Natural killer cell (primary cell): ENCODE data around the gene H6PD. TPM values are rescaled to one million over a fixed set of nuclear protein-coding genes. Genes with fewer than 3 reads are reported as not detected.

Source experiments
- ATAC-seq, 3 donors: fragments of 150-1000 bp in 2 of 3; fragments of 200-7000 bp in 1 of 3; cut with Tn5 transposase; 1 replicate in 1 of 3; 2 replicates in 2 of 3; pipeline ENCODE4 v1.10.0; 2021; ENCODE audit warnings: mild to moderate bottlenecking in 2 of 3, moderate library complexity in 2 of 3
- DNase-seq, 2 donors: peaks; one replicate each; pipeline versions ENCODE4 v3.0.0 to v3.0.0-alpha.2; 2013 to 2021; ENCODE audit warnings: mixed read lengths in 1 of 2
- H3K27ac ChIP-seq: one replicate; pipeline ENCODE4 v1.5.1; 2013; ENCODE audit warnings: mild to moderate bottlenecking, low read length
- H3K27me3 ChIP-seq: one replicate; pipeline ENCODE4 v1.6.1; 2013; ENCODE audit warnings: low read length; ENCODE audit not compliant: control insufficient read depth, insufficient read depth
- H3K36me3 ChIP-seq: one replicate; pipeline ENCODE4 v1.6.1; 2013; ENCODE audit warnings: low read length; ENCODE audit not compliant: control insufficient read depth, insufficient read depth
- H3K4me1 ChIP-seq: one replicate; pipeline ENCODE4 v1.6.1; 2013; ENCODE audit warnings: low read length; ENCODE audit not compliant: control insufficient read depth, insufficient read depth
- H3K4me3 ChIP-seq: one replicate; pipeline ENCODE4 v1.5.1; 2013; ENCODE audit warnings: low read length
- H3K9me3 ChIP-seq: one replicate; pipeline ENCODE4 v1.6.1; 2013; ENCODE audit warnings: low read length; ENCODE audit not compliant: control insufficient read depth, insufficient read depth
- H3K27ac Mint-ChIP-seq, 2 donors: one replicate each; pipeline ENCODE4 v1.8.0; 2022; ENCODE audit warnings: mild to moderate bottlenecking in 2 of 2, mixed read lengths in 2 of 2, moderate library complexity in 1 of 2
- H3K27me3 Mint-ChIP-seq, 2 donors: one replicate each; pipeline ENCODE4 v1.8.0; 2022; ENCODE audit warnings: low read depth in 2 of 2, mixed read lengths in 2 of 2
- H3K36me3 Mint-ChIP-seq: one replicate; pipeline ENCODE4 v1.8.0; 2022; ENCODE audit warnings: mixed read lengths
- H3K4me1 Mint-ChIP-seq, 2 donors: one replicate each; pipeline ENCODE4 v1.8.0; 2022; ENCODE audit warnings: mixed read lengths in 2 of 2
- H3K4me3 Mint-ChIP-seq: one replicate; pipeline ENCODE4 v1.8.0; 2022; ENCODE audit warnings: mild to moderate bottlenecking, moderate library complexity, mixed read lengths
- H3K9me3 Mint-ChIP-seq, 2 donors: one replicate each; pipeline ENCODE4 v1.8.0; 2022; ENCODE audit warnings: mixed read lengths in 2 of 2
- CTCF ChIP-seq: fragments of 200-600 bp; IDR thresholded peaks from one replicate; pipeline ENCODE4 v1.8.0; 2022; ENCODE audit warnings: antibody characterized with exemption
- WGBS: methylation state at CpG from one replicate; pipeline ENCODE4 v1.1.7; 2013; ENCODE audit warnings: missing lambda C conversion rate; ENCODE audit not compliant: insufficient coverage; 5-methylcytosine and 5-hydroxymethylcytosine counted together
- intact Hi-C: fragments of 100-400 bp; cut with micrococcal nuclease; formaldehyde crosslinking; loops from one replicate; pipeline ENCODE4 v1.14.2; 2022
- total RNA-seq, 4 donors: library from RNA; stranded (reverse); fragments of 120-200 nt in 1 of 4; gene quantifications; one replicate each; pipeline versions ENCODE4 v1.2.3 to v1.2.4, GENCODE V29; 2013 to 2022

The H6PD gene
- total RNA-seq, 3 donors from 2014 or later (not counting 1 experiment from before 2014, with no cell fraction given), result 24.3 to 37.1 (median 31.2) TPM

- H3K27ac Mint-ChIP-seq, result no peak overlapping the region
Measured at GRCh38 chr1:9303916-9304315, 69.3 kb downstream of the H6PD start.

GRCh38 chr1:9305216-9305615 lies 70.6 kb downstream of the H6PD start:
- Histone ChIP-seq H3K9me3 (no peaks in the 10 kb centered on the region), H3K4me3 (no peak overlapping the region), H3K4me1 (peaks cover 8% of the 10 kb centered on the region), H3K27me3 (no peaks in the 10 kb centered on the region), H3K36me3 (no peaks in the 10 kb centered on the region), H3K27ac (no peak overlapping the region)
- H3K4me3 Mint-ChIP-seq, result no peak overlapping the region
- peaks cover 0 to 2% of the 10 kb centered on the region in 2 donors for H3K27me3 Mint-ChIP-seq
- peaks cover 7 to 17% of the 10 kb centered on the region in 2 donors for H3K4me1 Mint-ChIP-seq
- no peak for DNase-seq
- intact Hi-C loops, result no loop called here
- H3K9me3 Mint-ChIP-seq, result no peaks in the 10 kb centered on the region
- H3K27ac Mint-ChIP-seq, result no peak overlapping the region
- ATAC-seq, result no peak
- WGBS, result 89% methylated on average over 14 of the region's 14 CpGs
- no peaks in the 10 kb centered on the region for H3K36me3 Mint-ChIP-seq
- no peak for TF ChIP-seq CTCF

More at GRCh38 chr1:9303916-9304315, 69.3 kb downstream of the H6PD start:
- H3K27ac ChIP-seq, result no peak overlapping the region
- no peak overlapping the region for H3K4me3 ChIP-seq
- no peaks in the 10 kb centered on the region for H3K36me3 Mint-ChIP-seq
- peaks cover 7 to 17% of the 10 kb centered on the region in 2 donors for H3K4me1 Mint-ChIP-seq
- peaks cover 0 to 2% of the 10 kb centered on the region in 2 donors for H3K27me3 Mint-ChIP-seq
- H3K36me3 ChIP-seq, result no peaks in the 10 kb centered on the region
- DNase-seq (no peak), ATAC-seq (no peak)
- intact Hi-C loops, result no loop called here
- WGBS, result 93% methylated on average over 6 of the region's 6 CpGs
- no peaks in the 10 kb centered on the region for H3K9me3 ChIP-seq
- peaks cover 10% of the 10 kb centered on the region for H3K4me1 ChIP-seq
- no peaks in the 10 kb centered on the region for H3K9me3 Mint-ChIP-seq
- TF ChIP-seq CTCF, result no peak
- no peak overlapping the region for H3K4me3 Mint-ChIP-seq
- H3K27me3 ChIP-seq, result no peaks in the 10 kb centered on the region

- Histone ChIP-seq H3K27ac (no peak overlapping the region), H3K9me3 (no peaks in the 10 kb centered on the region), H3K36me3 (no peaks in the 10 kb centered on the region), H3K27me3 (no peaks in the 10 kb centered on the region), H3K4me3 (no peak overlapping the region), H3K4me1 (peaks cover under 1% of the 10 kb centered on the region)
- WGBS, result 92% methylated on average over 14 of the region's 14 CpGs
- intact Hi-C loops, result no loop called here
- ATAC-seq, result no peak
- no peak for DNase-seq
- Mint-ChIP-seq H3K27ac (no peak overlapping the region), H3K4me3 (no peak overlapping the region), H3K9me3 (no peaks in the 10 kb centered on the region), H3K27me3 (peaks cover 0 to 2% of the 10 kb centered on the region in 2 donors), H3K4me1 (peaks cover 0 to 9% of the 10 kb centered on the region in 2 donors), H3K36me3 (no peaks in the 10 kb centered on the region)
- TF ChIP-seq CTCF, result no peak
Measured at GRCh38 chr1:9306006-9306405, 71.4 kb downstream of the H6PD start.

- no peak overlapping the region for H3K27ac Mint-ChIP-seq
- TF ChIP-seq CTCF, result no peak
- Histone ChIP-seq H3K4me3 (no peak overlapping the region), H3K9me3 (no peaks in the 10 kb centered on the region), H3K36me3 (no peaks in the 10 kb centered on the region), H3K4me1 (no peaks in the 10 kb centered on the region), H3K27ac (no peak overlapping the region), H3K27me3 (no peaks in the 10 kb centered on the region)
- no peaks in the 10 kb centered on the region for H3K36me3 Mint-ChIP-seq
- ATAC-seq (no peak), DNase-seq (no peak)
- peaks cover 0 to 8% of the 10 kb centered on the region in 2 donors for H3K4me1 Mint-ChIP-seq
- H3K9me3 Mint-ChIP-seq, result no peaks in the 10 kb centered on the region
- intact Hi-C loops, result no loop called here
- H3K4me3 Mint-ChIP-seq, result no peak overlapping the region
- peaks cover 0 to 2% of the 10 kb centered on the region in 2 donors for H3K27me3 Mint-ChIP-seq
- 92% methylated on average over 10 of the region's 10 CpGs for whole genome bisulfite sequencing
Measured at GRCh38 chr1:9307303-9307702, 72.7 kb downstream of the H6PD start.
